Sigmoid colon (tissue), 7 donors: ENCODE data around the gene NOPCHAP1. TPM values are rescaled to one million over a fixed set of nuclear protein-coding genes. Genes with fewer than 3 reads are reported as not detected.

Experiments
- DNase-seq: peaks from one replicate; pipeline ENCODE4 v3.0.0-alpha.2; 2019
- H3K27ac ChIP-seq, 4 donors: fragments of 200-600 bp; sonication (generic); one replicate each; pipeline ENCODE4 v1.5.1; 2016 to 2019; ENCODE audit warnings: mild to moderate bottlenecking in 1 of 4
- H3K27me3 ChIP-seq, 3 donors: fragments of 200-600 bp; sonication (generic); one replicate each; pipeline ENCODE4 v1.5.1; 2019; ENCODE audit warnings: mild to moderate bottlenecking in 1 of 3
- H3K36me3 ChIP-seq, 4 donors: fragments of 200-600 bp; sonication (generic); one replicate each; pipeline ENCODE4 v1.5.1; 2016 to 2019
- H3K4me1 ChIP-seq, 4 donors: fragments of 200-600 bp; sonication (generic); one replicate each; pipeline ENCODE4 v1.5.1; 2017 to 2019
- H3K4me3 ChIP-seq, 4 donors: fragments of 200-600 bp; sonication (generic); one replicate each; pipeline ENCODE4 v1.5.1; 2017 to 2019; ENCODE audit warnings: mild to moderate bottlenecking in 2 of 4, moderate library complexity in 1 of 4
- H3K9me3 ChIP-seq, 4 donors: fragments of 200-600 bp in 3 of 4; sonication (generic) in 3 of 4; one replicate each; pipeline versions ENCODE4 v1.5.1 to v1.6.1; 2013 to 2019
- CTCF ChIP-seq, 4 experiments: fragments of 450-650 bp in 3 of 4; fragments of 200-600 bp in 1 of 4; IDR thresholded peaks; one replicate each; pipeline ENCODE4 v1.5.1; 2016 to 2019; ENCODE audit warnings: antibody characterized with exemption in 4 of 4, mild to moderate bottlenecking in 3 of 4, moderate library complexity in 2 of 4
- EP300 ChIP-seq, 4 donors: sonication (generic); formaldehyde crosslinking; IDR thresholded peaks; one replicate each; pipeline ENCODE4 v1.6.1; 2017; ENCODE audit warnings: antibody characterized with exemption in 4 of 4
- POLR2A ChIP-seq, 2 donors: fragments of 450-650 bp; IDR thresholded peaks; one replicate each; pipeline ENCODE4 v1.6.1; 2016; ENCODE audit warnings: antibody characterized with exemption in 2 of 2, mild to moderate bottlenecking in 2 of 2, moderate library complexity in 2 of 2
- POLR2AphosphoS5 ChIP-seq, 4 donors: sonication (generic); formaldehyde crosslinking; IDR thresholded peaks; one replicate each; pipeline ENCODE4 v1.6.1; 2017; ENCODE audit warnings: antibody characterized with exemption in 4 of 4
- WGBS, 2 donors: extraction: QIAGEN DNeasy Blood & Tissue Kit; methylation state at CpG; one replicate each; pipeline ENCODE4 v1.1.7; 2013; 5-methylcytosine and 5-hydroxymethylcytosine counted together
- intact Hi-C: fragments of 100-400 bp; cut with DNase I; formaldehyde crosslinking; loops from one replicate; pipeline ENCODE4 v1.15.1; 2023
- polyA plus RNA-seq, 3 donors: library from polyadenylated mRNA; stranded (reverse); fragments of 200-250 nt; gene quantifications; one replicate each; pipeline ENCODE4 v1.2.3, GENCODE V29; 2013
- total RNA-seq, 4 donors: library from RNA; depleted of rRNA; stranded (reverse); fragments of >200 nt; gene quantifications; one replicate each; pipeline ENCODE4 v1.1.0, GENCODE V29; 2016
- donor health status: healthy with polysubstance abuse.
- donor health status: Bipolar disorder and iron deficiency.
- donor health status: healthy.

Gene NOPCHAP1
- total and polyA plus RNA-seq, 7 donors: 3.9 to 9.1 (median 6.6) TPM

DNA sequence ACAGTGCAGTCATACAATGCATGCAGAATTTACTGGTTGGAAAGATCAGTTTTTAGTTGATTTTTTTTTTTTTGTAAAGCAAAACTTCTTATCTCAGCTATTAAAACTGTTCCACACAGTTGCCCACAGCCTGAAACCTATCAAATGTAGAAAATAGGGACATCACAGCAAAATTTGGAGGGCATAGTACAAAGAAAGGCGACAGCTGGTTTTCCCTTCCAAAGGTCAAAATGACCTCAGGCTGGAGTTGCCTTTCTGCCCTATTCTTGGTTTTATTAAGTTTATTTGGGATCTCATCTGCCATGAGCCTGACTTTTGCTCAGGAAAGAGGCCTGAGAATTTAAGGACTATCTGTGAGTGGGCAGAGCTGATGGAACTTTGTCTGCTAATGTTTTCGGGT is 28.5 kb downstream of the NOPCHAP1 start:
- WGBS, 2 donors: 71 to 94% methylated on average over 2 of the region's 2 CpGs
- TF ChIP-seq EP300 (IDR thresholded peaks at IDR 0.05): no peak
- no peak for TF ChIP-seq POLR2A (IDR thresholded peaks at IDR 0.05)
- no peak for TF ChIP-seq POLR2AphosphoS5 (IDR thresholded peaks at IDR 0.05)
- TF ChIP-seq CTCF (IDR thresholded peaks at IDR 0.05): no peak
- Histone ChIP-seq H3K4me3 (no peak overlapping the region), H3K4me1 (no peaks in the 10 kb centered on the region), H3K9me3 (no peaks in the 10 kb centered on the region), H3K36me3 (peaks cover 0 to 27% (median 2%) of the 10 kb centered on the region in 4 donors), H3K27me3 (no peaks in the 10 kb centered on the region), H3K27ac (no peak overlapping the region)
- intact Hi-C loops: no loop called here
- no peak for DNase-seq

DNA sequence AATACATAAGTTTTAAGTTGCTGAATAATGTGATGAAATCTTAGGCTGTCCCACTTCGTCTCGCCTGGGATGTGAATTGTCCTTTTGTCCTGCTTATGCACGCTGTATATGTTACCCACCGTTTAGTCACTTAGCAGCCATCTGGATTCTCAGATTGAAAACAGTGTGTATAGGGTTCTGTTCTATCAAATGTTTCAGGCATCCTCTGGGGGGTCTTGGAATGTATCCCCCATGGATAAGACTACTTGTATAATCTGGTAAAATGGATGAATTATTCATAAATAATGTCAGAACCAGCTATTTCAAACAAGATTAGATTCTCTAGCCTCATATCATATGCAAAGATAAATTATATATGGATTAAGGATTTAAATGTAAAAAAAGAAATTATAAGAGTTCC is 29.4 kb downstream of the NOPCHAP1 start:
- DNase-seq: no peak
- intact Hi-C loops: no loop called here
- Histone ChIP-seq H3K4me1 (no peaks in the 10 kb centered on the region), H3K4me3 (no peak overlapping the region), H3K27me3 (no peaks in the 10 kb centered on the region), H3K27ac (no peak overlapping the region), H3K36me3 (peaks cover 0 to 27% (median 2%) of the 10 kb centered on the region in 4 donors), H3K9me3 (no peaks in the 10 kb centered on the region)
- TF ChIP-seq CTCF (IDR thresholded peaks at IDR 0.05) (no peak), POLR2A (IDR thresholded peaks at IDR 0.05) (no peak), EP300 (IDR thresholded peaks at IDR 0.05) (no peak), POLR2AphosphoS5 (IDR thresholded peaks at IDR 0.05) (no peak)
- WGBS, 2 donors: 96% methylated on average over 4 of the region's 4 CpGs

DNA sequence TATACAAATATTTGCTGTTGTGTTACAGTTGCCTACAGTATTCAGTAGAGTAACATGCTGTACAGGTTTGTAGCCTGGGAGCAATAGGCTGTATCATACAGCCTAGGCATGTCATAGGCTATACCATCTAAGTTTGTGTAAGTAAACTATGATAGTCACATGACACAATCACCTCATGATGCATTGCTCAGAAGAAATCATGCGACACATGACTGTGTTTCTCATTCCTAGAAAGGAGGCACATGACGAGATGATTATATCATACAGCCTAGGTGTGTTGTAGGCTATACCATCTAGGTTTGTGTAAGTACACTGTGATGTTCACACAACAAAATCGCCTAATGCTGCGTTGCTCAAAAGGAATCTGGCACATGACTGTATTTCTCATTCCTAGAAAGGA is 31.9 kb downstream of the NOPCHAP1 start:
- 93 to 97% methylated on average over 4 of the region's 4 CpGs for WGBS, 2 donors

GRCh38 chr12:105018776-105019175 is 32.7 kb downstream of the NOPCHAP1 start:
- Histone ChIP-seq H3K9me3 (no peaks in the 10 kb centered on the region), H3K27me3 (no peaks in the 10 kb centered on the region), H3K36me3 (peaks cover 0 to 11% (median 0%) of the 10 kb centered on the region in 4 donors), H3K4me1 (no peaks in the 10 kb centered on the region), H3K27ac (no peak overlapping the region), H3K4me3 (no peak overlapping the region)
- no peak for TF ChIP-seq POLR2A (IDR thresholded peaks at IDR 0.05)
- TF ChIP-seq CTCF (IDR thresholded peaks at IDR 0.05): no peak
- no peak for TF ChIP-seq EP300 (IDR thresholded peaks at IDR 0.05)
- TF ChIP-seq POLR2AphosphoS5 (IDR thresholded peaks at IDR 0.05): no peak
- intact Hi-C loops: no loop called here
- DNase-seq: no peak
- WGBS, 2 donors: 84 to 92% methylated on average over 9 of the region's 9 CpGs

More for the DNA sequence above, 31.9 kb downstream of the NOPCHAP1 start:
- intact Hi-C loops: no loop called here
- DNase-seq: no peak
- Histone ChIP-seq H3K9me3 (no peaks in the 10 kb centered on the region), H3K36me3 (peaks cover 0 to 18% (median 0%) of the 10 kb centered on the region in 4 donors), H3K27me3 (no peaks in the 10 kb centered on the region), H3K4me3 (no peak overlapping the region), H3K4me1 (no peaks in the 10 kb centered on the region), H3K27ac (no peak overlapping the region)
- TF ChIP-seq POLR2AphosphoS5 (IDR thresholded peaks at IDR 0.05) (no peak), CTCF (IDR thresholded peaks at IDR 0.05) (no peak), POLR2A (IDR thresholded peaks at IDR 0.05) (no peak), EP300 (IDR thresholded peaks at IDR 0.05) (no peak)
